IMR-90 (cell line): Measurements from ENCODE around the gene SERPINA3. TPM values are rescaled to one million over a fixed set of nuclear protein-coding genes. Genes with fewer than 3 reads are reported as not detected.

Source experiments
- ATAC-seq: fragments of 200-7000 bp; cut with Tn5 transposase; 2 replicates; pipeline ENCODE4 v1.9.1; 2020; ENCODE audit warnings: low read depth, mild to moderate bottlenecking, moderate library complexity
- BruUV-seq: library from RNA; stranded (reverse); fragments of 400-500 nt; replicated peaks from 2 replicates; lab custom pipeline; 2021; lab: Mats Ljungman, UMichigan
- CTCF ChIA-PET: fragments of 300-600 bp; formaldehyde crosslinking; extraction: SDS; loops from one replicate; lab custom pipeline; 2021; ENCODE audit warnings: antibody characterized with exemption; lab: Yijun Ruan, JAX
- POLR2A ChIA-PET: fragments of 300-600 bp; sonication (Branson Sonifier 250); formaldehyde crosslinking; loops from one replicate; lab custom pipeline; 2022; ENCODE audit warnings: antibody characterized with exemption; ENCODE audit not compliant: unreplicated experiment; lab: Charles Lee
- DNase-seq: peaks from one replicate; pipeline ENCODE4 v3.0.0; 2013
- H2AFZ ChIP-seq: replicated peaks from 2 replicates; pipeline ENCODE3; 2013; ENCODE audit warnings: low read length, mild to moderate bottlenecking; ENCODE audit not compliant: poor library complexity
- H2AK5ac ChIP-seq: 2 replicates; pipeline ENCODE4 v1.6.1; 2013; ENCODE audit warnings: low read depth, low read length, inconsistent platforms
- H2AK9ac ChIP-seq: replicated peaks from 2 replicates; pipeline ENCODE3; 2013; ENCODE audit warnings: mild to moderate bottlenecking, low read depth, low read length, moderate library complexity; ENCODE audit not compliant: poor library complexity
- H2BK120ac ChIP-seq: 2 replicates; pipeline ENCODE4 v1.6.1; 2013; ENCODE audit warnings: low read depth, low read length, inconsistent platforms
- H2BK15ac ChIP-seq: 3 replicates; pipeline ENCODE4 v1.6.1; 2013; ENCODE audit warnings: low read depth, low read length, inconsistent platforms
- H2BK20ac ChIP-seq: 2 replicates; pipeline ENCODE4 v1.6.1; 2013; ENCODE audit warnings: low read depth, mild to moderate bottlenecking, inconsistent platforms, low read length, moderate library complexity
- H2BK5ac ChIP-seq: 2 replicates; pipeline ENCODE4 v1.6.1; 2013; ENCODE audit warnings: mild to moderate bottlenecking, low read depth, low read length, inconsistent platforms; ENCODE audit not compliant: poor library complexity, severe bottlenecking
- H3K14ac ChIP-seq: replicated peaks from 2 replicates; pipeline ENCODE4 v1.6.1; 2013; ENCODE audit warnings: low read depth, low read length, inconsistent platforms
- H3K18ac ChIP-seq: 2 replicates; pipeline ENCODE4 v1.6.1; 2013; ENCODE audit warnings: low read depth, low read length, control low read depth
- H3K23ac ChIP-seq: 2 replicates; pipeline ENCODE4 v1.6.1; 2013; ENCODE audit warnings: low read depth, low read length, inconsistent platforms
- H3K27ac ChIP-seq: 2 replicates; pipeline ENCODE4 v1.5.1; 2013; ENCODE audit warnings: mild to moderate bottlenecking, control low read depth, low read length; ENCODE audit not compliant: insufficient read depth
- H3K27me3 ChIP-seq: 2 replicates; pipeline ENCODE4 v1.6.1; 2013; ENCODE audit warnings: low read length; ENCODE audit not compliant: control insufficient read depth, insufficient read depth
- H3K36me3 ChIP-seq: 2 replicates; pipeline ENCODE4 v1.6.1; 2013; ENCODE audit warnings: low read length, mixed read lengths; ENCODE audit not compliant: control insufficient read depth, insufficient read depth
- H3K4ac ChIP-seq: 2 replicates; pipeline ENCODE4 v1.6.1; 2013; ENCODE audit warnings: low read depth, low read length, inconsistent platforms
- H3K4me1 ChIP-seq: 2 replicates; pipeline ENCODE4 v1.6.1; 2013; ENCODE audit warnings: low read length, mixed read lengths; ENCODE audit not compliant: control insufficient read depth, insufficient read depth
- H3K4me2 ChIP-seq: 2 replicates; pipeline ENCODE4 v1.6.1; 2013; ENCODE audit warnings: low read depth, mild to moderate bottlenecking, control low read depth, low read length, moderate library complexity
- H3K4me3 ChIP-seq: 2 replicates; pipeline ENCODE4 v1.5.1; 2013; ENCODE audit warnings: low read depth, mild to moderate bottlenecking, control low read depth, low read length, moderate library complexity; ENCODE audit not compliant: insufficient read depth
- H3K56ac ChIP-seq: 2 replicates; pipeline ENCODE4 v1.6.1; 2013; ENCODE audit warnings: low read length, inconsistent platforms; ENCODE audit not compliant: insufficient read depth; ENCODE audit errors: extremely low read depth
- H3K79me1 ChIP-seq, 2 experiments: 2 replicates each; pipeline ENCODE4 v1.6.1; 2013; ENCODE audit warnings: low read length in 2 of 2, inconsistent platforms in 1 of 2, low read depth in 1 of 2
- H3K9ac ChIP-seq: 2 replicates; pipeline ENCODE4 v1.6.1; 2013; ENCODE audit warnings: low read depth, low read length, control low read depth
- H3K9me1 ChIP-seq: 2 replicates; pipeline ENCODE4 v1.6.1; 2013; ENCODE audit warnings: low read length, inconsistent platforms; ENCODE audit not compliant: insufficient read depth
- H3K9me3 ChIP-seq: 2 replicates; pipeline ENCODE4 v1.6.1; 2013; ENCODE audit warnings: low read length; ENCODE audit not compliant: control insufficient read depth, insufficient read depth
- H4K20me1 ChIP-seq: 2 replicates; pipeline ENCODE4 v1.6.1; 2013; ENCODE audit warnings: low read length, inconsistent platforms; ENCODE audit not compliant: insufficient read depth
- H4K5ac ChIP-seq: 2 replicates; pipeline ENCODE4 v1.6.1; 2013; ENCODE audit warnings: mild to moderate bottlenecking, low read depth, low read length, control low read depth
- H4K8ac ChIP-seq, 2 experiments: 2 replicates each; pipeline ENCODE4 v1.6.1; 2013; ENCODE audit warnings: low read depth in 2 of 2, low read length in 2 of 2, control low read depth in 1 of 2, inconsistent platforms in 1 of 2
- H4K91ac ChIP-seq: 2 replicates; pipeline ENCODE4 v1.6.1; 2013; ENCODE audit warnings: low read depth, low read length, inconsistent platforms; ENCODE audit not compliant: insufficient read depth
- BHLHE40 ChIP-seq: fragments of 150-350 bp; IDR thresholded peaks from 2 replicates; pipeline ENCODE4 v1.6.1; 2016; ENCODE audit warnings: mild to moderate bottlenecking, low read depth, low read length
- CHD1 ChIP-seq: IDR thresholded peaks from 2 replicates; pipeline ENCODE4 v1.6.1; 2012; ENCODE audit warnings: low read depth, low read length, improper control_type of control experiment
- MAFK ChIP-seq: IDR thresholded peaks from 2 replicates; pipeline ENCODE4 v1.6.1; 2012; ENCODE audit warnings: low read depth, low read length, improper control_type of control experiment
- MAZ ChIP-seq: IDR thresholded peaks from 2 replicates; pipeline ENCODE4 v1.6.1; 2012; ENCODE audit warnings: low read depth, mild to moderate bottlenecking, low read length, improper control_type of control experiment, moderate library complexity, borderline replicate concordance
- MXI1 ChIP-seq: IDR thresholded peaks from 2 replicates; pipeline ENCODE4 v1.6.1; 2012; ENCODE audit warnings: low read depth, mild to moderate bottlenecking, low read length, moderate library complexity, borderline replicate concordance
- RAD21 ChIP-seq: IDR thresholded peaks from 2 replicates; pipeline ENCODE4 v1.6.1; 2012; ENCODE audit warnings: low read length, improper control_type of control experiment
- RCOR1 ChIP-seq: IDR thresholded peaks from 2 replicates; pipeline ENCODE4 v1.6.1; 2012; ENCODE audit warnings: mild to moderate bottlenecking, low read length, improper control_type of control experiment; ENCODE audit not compliant: insufficient replicate concordance
- SMC3 ChIP-seq: fragments of 150-350 bp; IDR thresholded peaks from 2 replicates; pipeline ENCODE4 v1.6.1; 2016; ENCODE audit warnings: low read depth, mild to moderate bottlenecking, antibody characterized with exemption, low read length, moderate library complexity
- WGBS, 2 experiments: methylation state at CpG; one replicate each; pipeline versions ENCODE4 v1.1.5 to v1.1.7; 2013; ENCODE audit warnings: missing lambda C conversion rate in 2 of 2; ENCODE audit not compliant: insufficient read length in 1 of 2; ENCODE audit errors: extremely low coverage in 2 of 2; 5-methylcytosine and 5-hydroxymethylcytosine counted together
- dilution Hi-C: fragments of 300-500 bp; cut with HindIII; formaldehyde crosslinking; loops from one replicate; pipeline ENCODE4 v1.14.3; 2018; ENCODE audit warnings: low sequenced_read_pairs; ENCODE audit not compliant: unreplicated experiment
- in situ Hi-C: fragments of 300-500 bp; cut with MboI; formaldehyde crosslinking; loops from 3 replicates; pipeline ENCODE4 v1.14.3; 2019; ENCODE audit warnings: low sequenced_read_pairs, inconsistent platforms, mixed read lengths
- intact Hi-C: fragments of 100-400 bp; cut with micrococcal nuclease; formaldehyde crosslinking; loops from 2 replicates; pipeline ENCODE4 v1.10.0; 2022
- polyA plus RNA-seq, 3 experiments: library from polyadenylated mRNA; depleted of rRNA; stranded (reverse); fragments of >200 nt; gene quantifications; 2 replicates each; pipeline ENCODE4 v1.2.3, GENCODE V29; 2012; ENCODE audit warnings: low replicate concordance in 1 of 3
- total RNA-seq: library from RNA; depleted of rRNA; stranded (reverse); fragments of >200 nt; gene quantifications from 2 replicates; pipeline ENCODE4 v1.2.3, GENCODE V29; 2012
- TF ChIP-seq, protein P1 (sequence below): fragments of 150-350 bp; IDR thresholded peaks from 2 replicates; pipeline ENCODE4 v1.6.1; 2016; ENCODE audit warnings: low read depth, mild to moderate bottlenecking, low read length, moderate library complexity, borderline replicate concordance

The SERPINA3 gene
- total and polyA plus RNA-seq, 2 of the 4 experiments (the other 2 are of a cell fraction), result 0.36 to 0.48 TPM

DNA sequence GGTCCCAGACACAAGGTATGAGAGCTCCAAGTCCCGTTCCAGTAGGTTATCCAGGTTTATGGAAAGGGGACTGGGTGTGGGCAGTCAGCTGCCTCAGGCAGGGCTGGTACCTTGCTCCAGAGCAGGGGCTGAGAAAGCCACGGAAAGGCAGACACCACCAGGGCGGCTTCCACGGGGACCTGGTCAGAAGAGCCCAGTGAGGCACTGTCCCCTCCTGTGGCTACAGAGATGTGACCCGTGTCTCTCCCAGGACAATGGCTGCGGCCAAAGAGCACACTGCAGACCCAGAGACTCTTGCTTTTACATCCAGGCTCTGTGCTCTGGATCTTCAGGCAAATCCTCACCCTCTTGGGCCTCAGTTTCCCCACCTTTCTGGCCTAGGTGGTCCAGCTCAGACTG, 42.2 kb upstream of the SERPINA3 start:
- ChIA-PET POLR2A (no interaction called here), CTCF (no interaction called here)
- H3K27me3 ChIP-seq, result no peaks in the 10 kb centered on the region; the same call in 1 of the 2 replicates
- H3K23ac ChIP-seq, result no peak overlapping the region
- in situ Hi-C loops (no loop called here), dilution Hi-C loops (no loop called here), intact Hi-C loops (no loop called here)
- H3K79me1 ChIP-seq, result no peaks in the 10 kb centered on the region
- no peaks in the 10 kb centered on the region for H4K20me1 ChIP-seq
- no peak for DNase-seq
- H3K36me3 ChIP-seq, result no peaks in the 10 kb centered on the region
- no peak overlapping the region for H3K14ac ChIP-seq
- H3K9ac ChIP-seq, result no peak overlapping the region
- no peak overlapping the region for H2BK5ac ChIP-seq
- H3K9me1 ChIP-seq, result no peaks in the 10 kb centered on the region
- H3K4me1 ChIP-seq, result no peaks in the 10 kb centered on the region
- H3K4me3 ChIP-seq, result no peak overlapping the region
- no TSS peak for BruUV-seq
- H3K4me2 ChIP-seq, result no peak overlapping the region
- TF ChIP-seq RAD21 (no peak), SMC3 (no peak), RCOR1 (no peak), MXI1 (no peak), BHLHE40 (no peak), MAZ (no peak), CHD1 (no peak), MAFK (no peak)
- TF ChIP-seq, protein P1, sequence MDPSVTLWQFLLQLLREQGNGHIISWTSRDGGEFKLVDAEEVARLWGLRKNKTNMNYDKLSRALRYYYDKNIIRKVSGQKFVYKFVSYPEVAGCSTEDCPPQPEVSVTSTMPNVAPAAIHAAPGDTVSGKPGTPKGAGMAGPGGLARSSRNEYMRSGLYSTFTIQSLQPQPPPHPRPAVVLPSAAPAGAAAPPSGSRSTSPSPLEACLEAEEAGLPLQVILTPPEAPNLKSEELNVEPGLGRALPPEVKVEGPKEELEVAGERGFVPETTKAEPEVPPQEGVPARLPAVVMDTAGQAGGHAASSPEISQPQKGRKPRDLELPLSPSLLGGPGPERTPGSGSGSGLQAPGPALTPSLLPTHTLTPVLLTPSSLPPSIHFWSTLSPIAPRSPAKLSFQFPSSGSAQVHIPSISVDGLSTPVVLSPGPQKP, result no peak
- no peak for ATAC-seq
- no peak overlapping the region for H4K91ac ChIP-seq
- H3K27ac ChIP-seq, result no peak overlapping the region
- H2BK20ac ChIP-seq, result no peak overlapping the region
- no peak overlapping the region for H3K4ac ChIP-seq
- H2AFZ ChIP-seq, result no peak overlapping the region
- no peak overlapping the region for H3K18ac ChIP-seq
- peaks cover 2% of the 10 kb centered on the region; the same call in 1 of the 2 replicates for H3K9me3 ChIP-seq
- no peak overlapping the region for H4K5ac ChIP-seq
- no peak overlapping the region for H2AK9ac ChIP-seq
- no peak overlapping the region for H2AK5ac ChIP-seq
- H2BK15ac ChIP-seq, result no peak overlapping the region
- H2BK120ac ChIP-seq, result no peak overlapping the region
- no peak overlapping the region for H3K56ac ChIP-seq
- 76% methylated on average over 5 of the region's 6 CpGs; no CpG with 5 or more reads in 1 of the 2 experiments for WGBS, 2 experiments
- H4K8ac ChIP-seq, result no peak overlapping the region
